Endodermal cell (in vitro differentiated cells): ENCODE results near the gene PARL. TPM values are rescaled to one million over a fixed set of nuclear protein-coding genes. Genes with fewer than 3 reads are reported as not detected.

Experiments used
- DNase-seq: peaks from one replicate; pipeline ENCODE4 v3.0.0-alpha.2; 2017
- H3K27ac ChIP-seq: 2 replicates; pipeline ENCODE4 v1.5.1; 2013; ENCODE audit warnings: mild to moderate bottlenecking, low read depth, low read length, moderate library complexity
- H3K27me3 ChIP-seq: 2 replicates; pipeline ENCODE4 v1.6.1; 2013; ENCODE audit warnings: mild to moderate bottlenecking, low read length, moderate library complexity; ENCODE audit not compliant: insufficient read depth, control insufficient read depth, poor library complexity, severe bottlenecking
- H3K36me3 ChIP-seq: 2 replicates; pipeline ENCODE4 v1.7.0; 2013; ENCODE audit warnings: mild to moderate bottlenecking, low read length, moderate library complexity; ENCODE audit not compliant: control insufficient read depth, insufficient read depth
- H3K4me1 ChIP-seq: one replicate; pipeline ENCODE4 v1.7.0; 2013; ENCODE audit warnings: low read length; ENCODE audit not compliant: control insufficient read depth, insufficient read depth
- H3K4me3 ChIP-seq: 2 replicates; pipeline ENCODE4 v1.5.1; 2013; ENCODE audit warnings: mild to moderate bottlenecking, low read length, moderate library complexity
- H3K9ac ChIP-seq: 2 replicates; pipeline ENCODE4 v1.6.1; 2013; ENCODE audit warnings: mild to moderate bottlenecking, low read length, moderate library complexity; ENCODE audit not compliant: poor library complexity, severe bottlenecking; ENCODE audit errors: extremely low read depth
- H3K9me3 ChIP-seq: 2 replicates; pipeline ENCODE4 v1.6.1; 2013; ENCODE audit warnings: mild to moderate bottlenecking, low read length, moderate library complexity; ENCODE audit not compliant: control insufficient read depth
- H3K27ac Mint-ChIP-seq: 2 replicates; pipeline ENCODE4 v1.8.0; 2020; ENCODE audit warnings: mixed read lengths
- H3K27me3 Mint-ChIP-seq: 2 replicates; pipeline ENCODE4 v1.8.0; 2021; ENCODE audit warnings: mild to moderate bottlenecking, mixed read lengths; ENCODE audit not compliant: insufficient read depth
- H3K36me3 Mint-ChIP-seq: 2 replicates; pipeline ENCODE4 v1.8.0; 2020; ENCODE audit warnings: low read depth, mixed read lengths
- H3K4me1 Mint-ChIP-seq: 2 replicates; pipeline ENCODE4 v1.8.0; 2020; ENCODE audit warnings: mixed read lengths
- H3K4me3 Mint-ChIP-seq: 2 replicates; pipeline ENCODE4 v1.8.0; 2020; ENCODE audit warnings: mild to moderate bottlenecking, moderate library complexity, mixed read lengths
- H3K9me3 Mint-ChIP-seq: 2 replicates; pipeline ENCODE4 v1.8.0; 2020; ENCODE audit warnings: mild to moderate bottlenecking, mixed read lengths
- CTCF ChIP-seq: fragments of 200-600 bp; sonication (generic); conservative IDR thresholded peaks from 2 replicates; pipeline ENCODE4 v1.5.0; 2021; ENCODE audit warnings: antibody characterized with exemption, mild to moderate bottlenecking
- WGBS, 2 experiments: methylation state at CpG; one replicate each; pipeline versions ENCODE4 v1.1.5 to v1.1.7; 2013; ENCODE audit warnings: missing lambda C conversion rate in 2 of 2, mixed read lengths in 1 of 2; ENCODE audit not compliant: insufficient coverage in 1 of 2, insufficient read length in 1 of 2; 5-methylcytosine and 5-hydroxymethylcytosine counted together
- total RNA-seq, 2 donors: library from RNA; stranded (reverse); fragmentation: NEBNext Ultra II Directional in 1 of 2; extraction: Animal tissue kit (Norgen Biotek cat#: 25700) in 1 of 2; gene quantifications; 2 replicates in 1 of 2; 3 replicates in 1 of 2; pipeline ENCODE4 v1.2.1, GENCODE V29; 2021

PARL gene
- total RNA-seq, 2 donors from 2014 or later: 77.3 to 83.0 TPM

GRCh38 chr3:183812761-183813445, 71.8 kb downstream of the PARL start:
- WGBS, 2 experiments: 94 to 95% methylated on average over 7 to 8 of the region's 8 CpGs

GRCh38 chr3:183811638-183812037, 73.0 kb downstream of the PARL start:
- Histone ChIP-seq H3K4me1 (no peaks in the 10 kb centered on the region), H3K27ac (no peak overlapping the region), H3K27me3 (no peaks in the 10 kb centered on the region), H3K36me3 (peaks cover 75% of the 10 kb centered on the region), H3K9ac (no peak overlapping the region), H3K4me3 (no peak overlapping the region), H3K9me3 (no peaks in the 10 kb centered on the region)
- no peaks in the 10 kb centered on the region for H3K9me3 Mint-ChIP-seq
- 93 to 95% methylated on average over 10 to 11 of the region's 11 CpGs for WGBS, 2 experiments
- peaks cover 72% of the 10 kb centered on the region for H3K36me3 Mint-ChIP-seq
- H3K4me3 Mint-ChIP-seq: no peak overlapping the region
- H3K27me3 Mint-ChIP-seq: no peaks in the 10 kb centered on the region
- TF ChIP-seq CTCF: no peak
- H3K4me1 Mint-ChIP-seq: no peaks in the 10 kb centered on the region
- DNase-seq: no peak
- H3K27ac Mint-ChIP-seq: no peak overlapping the region

More at GRCh38 chr3:183812761-183813445, 71.8 kb downstream of the PARL start:
- Histone ChIP-seq H3K27ac (peak overlapping the region; percentile 52), H3K9ac (no peak overlapping the region), H3K4me1 (no peaks in the 10 kb centered on the region), H3K27me3 (no peaks in the 10 kb centered on the region), H3K36me3 (peaks cover 67% of the 10 kb centered on the region), H3K9me3 (no peaks in the 10 kb centered on the region), H3K4me3 (no peak overlapping the region)
- Mint-ChIP-seq H3K4me1 (no peaks in the 10 kb centered on the region), H3K27ac (peak overlapping the region; percentile 80), H3K27me3 (no peaks in the 10 kb centered on the region), H3K36me3 (peaks cover 68% of the 10 kb centered on the region), H3K4me3 (no peak overlapping the region), H3K9me3 (no peaks in the 10 kb centered on the region)
- DNase-seq: no peak
- TF ChIP-seq CTCF: no peak

- WGBS, 2 experiments: 94 to 98% methylated on average over 23 to 24 of the region's 24 CpGs
- H3K36me3 Mint-ChIP-seq: peaks cover 71% of the 10 kb centered on the region
These were observed 73.8 kb downstream of the PARL start for GRCh38 chr3:183810643-183811594.

More at GRCh38 chr3:183810643-183811594, 73.8 kb downstream of the PARL start:
- no peak for DNase-seq
- Histone ChIP-seq H3K9ac (no peak overlapping the region), H3K27me3 (no peaks in the 10 kb centered on the region), H3K4me1 (no peaks in the 10 kb centered on the region), H3K27ac (no peak overlapping the region), H3K9me3 (no peaks in the 10 kb centered on the region), H3K36me3 (peaks cover 76% of the 10 kb centered on the region), H3K4me3 (no peak overlapping the region)
- Mint-ChIP-seq H3K27ac (no peak overlapping the region), H3K4me1 (no peaks in the 10 kb centered on the region), H3K9me3 (no peaks in the 10 kb centered on the region), H3K27me3 (no peaks in the 10 kb centered on the region), H3K4me3 (no peak overlapping the region)
- no peak for TF ChIP-seq CTCF
